Midbrain (tissue), 1 donor: ENCODE data around the gene PHF14.

ENCODE experiments used
- DNase-seq: peaks from one replicate; lab custom pipeline; 2025; lab: John Stamatoyannopoulos, UW

PHF14 gene

DNA sequence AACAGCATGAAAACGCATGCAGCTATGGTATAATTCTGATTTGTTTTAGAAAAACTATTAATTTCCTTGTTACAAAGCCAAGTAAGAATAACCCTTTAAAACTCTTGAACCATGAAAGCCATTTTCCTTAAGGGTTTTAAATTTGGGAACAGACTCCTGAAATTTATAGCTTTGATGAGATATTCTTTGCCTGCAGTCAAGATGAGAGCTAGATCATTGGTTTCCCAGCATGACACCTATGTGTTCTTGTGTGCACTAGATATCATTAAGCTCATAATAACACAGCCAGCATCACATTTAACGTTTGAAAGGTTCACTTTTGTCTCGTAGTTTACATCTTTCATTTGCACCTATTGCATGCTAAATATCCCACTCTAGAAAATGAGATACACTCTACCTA, 202.2 kb downstream of the PHF14 start:
- no peak for DNase-seq

DNA sequence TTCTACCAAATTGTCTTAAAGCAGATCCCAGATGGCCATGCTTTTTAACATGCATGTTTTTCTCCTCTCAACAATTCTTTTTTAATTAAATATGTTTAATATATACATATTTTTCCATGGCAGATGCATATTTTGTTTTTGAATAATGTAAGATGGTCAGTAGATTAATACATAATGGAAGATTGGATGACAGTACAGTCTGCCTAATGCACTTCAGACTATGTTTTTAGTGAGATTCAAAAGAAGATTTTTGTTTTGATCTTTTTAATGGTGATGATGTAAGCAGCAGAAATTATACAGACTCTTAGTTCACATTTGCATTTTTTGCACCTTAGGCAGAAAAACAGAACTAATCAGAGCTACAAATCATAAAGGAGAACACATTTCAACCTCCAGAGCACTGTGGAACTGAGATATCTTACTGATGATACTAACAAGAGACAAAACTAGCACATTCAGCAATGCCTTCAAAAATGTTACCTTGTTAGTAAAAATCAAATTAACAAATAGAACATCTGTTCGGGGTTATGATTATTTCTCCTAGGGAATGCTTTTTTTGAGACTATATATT, 203.4 kb downstream of the PHF14 start:
- no peak for DNase-seq

DNA sequence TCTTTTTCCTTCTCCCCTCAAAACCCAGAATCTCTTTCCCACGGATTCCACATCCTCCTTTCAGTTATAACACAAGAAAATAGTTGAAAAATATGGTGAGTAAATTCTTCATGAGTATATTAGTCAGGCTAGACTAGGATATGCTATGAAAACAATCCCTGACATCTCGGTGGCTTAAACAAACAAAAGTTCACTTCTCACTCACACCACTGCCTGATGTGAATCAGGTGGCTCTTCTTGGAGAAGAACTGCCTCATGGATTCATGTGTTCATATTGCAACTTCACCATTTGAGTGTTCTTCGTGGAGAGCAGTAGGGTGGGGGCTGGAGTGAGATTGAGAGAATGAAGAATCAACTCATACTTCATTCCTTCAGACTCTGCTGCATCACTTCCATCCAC, 204.1 kb downstream of the PHF14 start:
- DNase-seq: no peak

DNA sequence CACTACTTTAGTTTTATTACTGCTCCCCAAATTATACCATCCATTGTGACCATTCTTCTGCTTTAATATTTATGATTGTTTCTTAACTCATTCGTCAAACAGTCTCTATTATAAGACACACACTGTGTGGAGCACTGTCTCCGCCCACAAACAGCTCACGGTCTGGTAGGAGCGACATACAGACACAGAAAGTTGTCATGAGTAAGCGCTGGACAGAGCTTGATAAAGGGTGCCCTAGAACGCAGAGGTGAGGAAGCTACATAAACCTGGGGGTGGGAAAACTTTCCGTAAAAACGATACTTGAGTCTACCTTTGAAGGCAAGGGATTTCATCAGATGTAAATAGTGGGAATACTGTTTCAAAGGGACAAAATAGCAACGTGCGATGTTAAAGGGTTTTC, 207.9 kb downstream of the PHF14 start:
- DNase-seq: no peak

DNA sequence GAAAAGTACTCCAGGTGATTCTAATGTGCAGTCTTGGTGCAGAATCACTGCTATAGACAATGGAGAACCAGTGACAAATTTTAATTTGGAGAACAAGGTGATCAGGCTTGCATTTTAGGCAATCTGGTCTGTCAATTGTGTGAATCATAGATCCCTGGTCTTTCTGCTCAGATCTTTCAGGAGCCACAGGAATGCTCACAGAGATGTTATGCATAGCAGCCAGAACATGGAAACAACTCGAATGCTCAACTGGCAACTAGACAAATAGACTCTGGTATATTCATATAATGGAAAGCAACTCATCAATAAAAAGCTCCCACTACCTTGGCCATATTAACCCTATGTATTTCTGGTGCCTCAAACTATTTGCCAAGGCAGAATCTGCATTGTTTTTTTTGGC, 209.1 kb downstream of the PHF14 start:
- no peak for DNase-seq

DNA sequence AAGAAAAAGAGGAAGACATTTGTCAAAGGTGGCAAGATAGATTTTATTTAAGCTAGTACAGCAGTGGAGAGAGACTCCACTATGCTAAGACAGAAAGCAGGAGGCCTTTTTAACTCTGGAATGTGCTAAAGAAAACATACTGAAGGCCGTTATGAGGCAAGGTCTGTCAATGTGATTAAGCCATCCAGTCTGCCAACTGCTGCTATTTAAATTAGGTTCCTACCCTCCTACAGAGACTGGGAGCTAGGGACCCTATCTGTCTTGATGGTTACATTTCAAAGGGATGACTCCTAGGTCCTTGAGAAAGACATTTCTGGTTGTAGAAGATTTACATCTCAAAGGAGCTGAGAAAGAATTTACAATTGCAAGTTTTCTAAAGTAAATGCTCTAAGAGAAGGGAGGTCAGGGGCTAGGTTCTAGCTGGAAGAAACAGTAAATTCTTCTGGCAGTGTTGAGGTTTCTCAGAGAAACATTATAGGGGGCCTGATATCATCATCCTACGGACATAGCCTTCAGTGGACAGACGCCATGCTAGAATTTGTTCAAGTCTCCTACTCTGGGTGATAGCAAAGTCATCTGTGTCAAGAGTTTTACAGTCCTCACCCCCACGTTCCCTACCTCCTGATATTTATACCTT, 211.6 kb downstream of the PHF14 start:
- DNase-seq: no peak

DNA sequence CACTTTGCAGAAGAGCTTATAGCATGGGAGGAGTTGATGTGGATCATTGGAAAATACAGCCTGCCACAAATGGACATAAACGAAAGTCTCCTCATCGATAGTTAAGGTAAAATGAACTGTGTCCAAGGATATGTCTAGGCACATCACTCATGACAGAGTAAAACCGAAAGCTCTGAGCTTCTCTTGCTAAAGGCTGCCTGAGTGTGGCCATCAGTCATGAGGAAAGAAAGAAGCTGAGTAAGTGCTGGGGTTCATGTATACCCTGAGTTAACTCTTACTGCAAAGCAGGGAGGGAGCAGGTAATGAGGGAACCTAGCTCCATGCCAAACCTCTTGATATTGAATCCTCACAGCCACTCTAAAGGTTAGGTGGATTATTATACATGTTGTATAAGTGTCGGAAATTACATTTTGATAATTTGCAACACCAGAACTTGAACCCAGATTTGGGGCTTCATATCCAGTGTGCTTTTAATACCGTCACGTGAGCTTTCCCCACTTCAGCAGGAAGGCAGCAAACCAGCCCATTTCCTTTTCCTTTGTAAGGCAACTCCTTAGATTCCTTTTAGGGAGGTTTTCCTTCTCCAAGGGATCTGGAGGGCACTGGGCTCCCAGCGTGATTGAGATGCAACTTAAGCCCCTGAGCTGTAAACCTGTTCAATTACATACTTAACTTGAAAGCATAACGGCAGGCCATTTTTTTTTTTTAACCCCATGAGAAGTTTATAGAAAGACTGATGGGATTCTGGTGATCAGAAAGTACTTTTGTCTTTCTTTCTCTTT, 215.0 kb downstream of the PHF14 start:
- no peak for DNase-seq

DNA sequence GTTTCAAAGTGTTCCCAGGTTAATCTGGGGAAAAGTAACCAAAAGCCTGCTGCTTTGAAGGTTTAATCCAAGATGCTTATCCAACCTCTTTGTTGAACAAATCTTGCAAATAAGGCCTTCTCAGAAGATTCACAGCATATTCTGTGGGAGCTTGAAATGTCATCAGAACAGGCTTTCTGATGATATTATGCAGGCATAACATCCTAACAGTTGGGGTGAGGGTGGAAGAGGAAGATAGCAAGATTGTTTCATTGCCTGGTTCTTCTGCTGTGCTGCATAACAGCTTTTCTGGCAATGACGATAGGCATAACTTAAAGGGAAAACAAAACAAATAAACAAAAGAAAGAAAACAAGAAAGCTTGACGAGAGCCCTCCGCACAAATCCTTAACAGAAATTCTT, 217.4 kb downstream of the PHF14 start:
- DNase-seq: no peak

DNA sequence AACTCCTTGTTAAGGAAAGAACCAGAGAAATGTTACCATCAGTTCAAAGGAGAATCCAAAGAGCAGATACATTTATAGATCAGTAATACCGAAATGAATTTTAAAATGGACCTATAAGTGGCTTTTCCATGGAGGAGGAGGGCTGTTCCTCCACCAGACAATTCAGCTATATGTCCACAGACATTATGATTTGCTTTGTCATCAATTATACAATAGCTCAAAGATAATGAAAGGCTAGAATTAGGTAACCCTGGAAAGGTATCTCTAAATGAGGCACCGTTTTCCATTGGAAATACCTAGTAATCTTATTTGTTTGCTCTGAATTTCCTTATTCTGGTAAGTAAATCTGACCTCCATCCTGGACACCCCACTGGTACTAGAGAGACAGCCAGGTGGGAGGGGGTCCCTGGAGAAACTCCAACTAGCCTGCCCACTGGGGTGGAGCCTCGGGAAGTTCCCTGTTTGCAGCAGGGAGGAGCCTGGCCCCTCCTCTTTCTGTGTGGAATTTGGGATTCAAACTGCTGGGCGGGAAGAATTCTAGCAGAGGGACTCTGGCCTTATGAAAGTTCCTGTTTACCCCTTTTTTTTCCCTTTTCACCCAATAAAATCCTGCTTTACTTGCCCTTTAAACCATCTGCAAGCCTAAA, 218.0 kb downstream of the PHF14 start:
- no peak for DNase-seq

DNA sequence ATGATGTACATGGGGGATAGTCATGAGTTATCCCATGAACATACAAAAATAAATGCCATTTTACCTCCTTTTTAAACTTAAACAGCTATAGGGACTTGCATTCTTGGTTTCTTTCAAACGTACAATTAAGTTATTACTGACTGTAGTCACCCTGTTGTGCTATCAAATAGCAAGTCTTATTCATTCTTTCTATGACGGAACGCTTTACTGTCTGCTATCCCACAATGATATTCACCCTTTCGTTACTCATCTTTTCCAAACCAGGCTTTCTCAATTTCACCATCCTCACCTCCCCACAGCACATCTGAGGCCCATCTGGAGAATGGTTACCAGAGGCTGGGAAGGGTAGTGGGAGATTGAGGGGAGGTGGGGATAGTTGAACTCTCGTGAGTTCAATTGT, 218.8 kb downstream of the PHF14 start:
- no peak for DNase-seq

DNA sequence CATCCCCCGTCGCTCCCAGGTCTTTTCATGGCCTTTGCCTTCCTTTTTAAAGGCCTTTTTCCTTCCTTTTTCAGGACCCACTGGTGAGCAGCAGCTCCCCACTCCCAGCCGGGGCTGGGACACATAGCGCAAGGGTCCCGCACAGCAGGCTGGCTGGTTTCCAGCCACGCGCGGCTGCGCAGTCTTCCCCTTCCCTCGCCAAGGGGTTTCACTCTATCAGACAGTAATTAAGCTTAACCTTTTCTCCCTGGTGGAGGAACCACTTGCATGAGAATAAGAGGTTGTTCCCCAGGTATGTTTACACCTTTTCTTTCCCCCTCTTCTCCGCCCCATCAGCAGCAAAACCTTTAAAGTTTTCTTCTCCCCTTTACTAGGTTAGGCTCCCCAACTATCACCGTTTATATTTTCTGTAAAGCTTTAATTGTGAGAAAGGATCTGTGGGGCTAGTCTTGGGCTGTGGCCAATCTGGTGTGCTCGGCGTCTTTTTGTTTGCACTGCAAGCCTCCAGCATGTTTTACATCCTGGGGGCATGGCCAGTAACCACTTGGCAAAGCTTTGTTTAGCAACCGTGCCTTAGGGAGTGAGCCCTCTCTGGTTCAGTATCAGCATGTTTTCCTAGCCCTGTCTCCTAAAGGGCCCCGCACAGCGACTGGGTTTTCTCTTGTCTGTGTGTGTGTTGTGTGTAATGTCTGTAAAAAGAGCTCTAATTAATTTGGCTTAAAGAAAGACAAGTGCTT, 219.6 kb downstream of the PHF14 start:
- no peak for DNase-seq

DNA sequence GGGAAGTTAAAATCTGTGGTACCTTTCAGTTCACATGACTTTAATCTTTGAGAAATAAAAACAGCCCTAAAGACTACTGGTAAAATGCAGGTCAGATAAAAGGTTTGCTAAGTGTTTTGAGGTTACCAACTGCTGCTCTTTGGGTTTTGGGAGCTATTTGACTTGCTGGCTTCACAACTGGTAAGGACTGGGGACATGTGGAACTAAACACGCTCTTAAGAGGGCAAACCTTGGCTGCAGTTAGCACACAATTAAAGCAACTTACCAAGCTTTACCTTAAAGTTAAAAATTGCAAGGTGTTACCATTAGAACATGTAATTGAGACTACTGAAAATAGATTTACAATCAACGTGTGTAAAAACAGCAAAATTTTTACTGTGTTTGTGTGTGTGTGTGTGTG, 220.2 kb downstream of the PHF14 start:
- DNase-seq: no peak

DNA sequence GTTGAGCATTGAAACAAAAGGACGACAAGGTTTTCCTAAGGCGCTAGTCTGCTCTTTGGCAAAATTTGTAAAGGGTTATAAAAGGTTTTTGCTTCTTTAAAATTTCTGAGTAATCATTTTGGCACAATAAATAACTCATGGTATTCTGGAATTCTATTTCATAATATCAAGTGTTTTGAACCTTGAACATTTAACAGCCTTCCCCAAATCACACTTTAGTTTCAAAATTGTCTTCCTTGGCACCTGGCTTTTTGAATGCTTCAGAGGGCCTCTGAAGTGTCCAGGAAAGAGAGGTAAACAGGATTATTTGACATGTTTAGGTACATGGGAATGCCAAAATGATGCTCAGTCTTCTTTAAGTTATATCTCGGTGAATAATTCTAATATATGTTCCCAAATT, 220.8 kb downstream of the PHF14 start:
- DNase-seq: no peak

DNA sequence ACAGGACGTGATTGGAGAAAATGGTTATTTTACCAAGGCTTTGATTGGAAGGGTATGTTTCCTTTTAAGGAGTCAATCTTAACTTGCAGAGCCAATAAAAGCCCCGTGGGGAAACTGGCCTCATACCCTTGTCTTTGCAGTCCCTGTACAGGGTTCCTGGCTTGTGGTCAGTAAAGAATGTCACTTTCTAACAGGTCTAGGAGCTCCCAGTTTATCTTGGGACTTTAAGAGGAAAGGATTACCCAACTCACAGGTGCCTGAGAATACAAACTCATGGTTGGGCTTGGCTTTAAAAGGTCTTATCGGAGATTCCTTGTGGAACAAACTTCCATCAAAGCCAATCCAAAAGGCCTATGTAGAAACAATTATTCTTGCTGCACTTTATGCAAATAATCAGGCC, 221.8 kb downstream of the PHF14 start:
- no peak for DNase-seq

DNA sequence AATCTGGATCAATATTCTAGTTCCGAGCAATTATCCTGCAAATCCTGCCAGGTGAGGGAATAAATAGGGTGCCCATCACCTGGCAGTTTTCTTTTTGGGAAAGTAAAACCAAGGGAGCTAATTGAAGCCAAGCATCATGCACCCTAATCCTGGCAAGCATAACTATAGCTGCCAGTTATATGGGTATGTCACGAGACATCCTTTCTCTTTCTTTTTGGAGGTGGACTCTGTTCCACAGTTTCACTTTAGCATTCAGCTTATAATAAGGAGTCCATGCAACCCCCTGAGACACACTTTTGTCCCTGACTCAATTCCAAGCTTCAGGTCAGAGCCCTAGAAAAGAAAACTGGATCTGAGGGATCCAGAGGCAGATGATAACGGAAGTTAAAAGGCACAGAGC, 222.5 kb downstream of the PHF14 start:
- DNase-seq: no peak

DNA sequence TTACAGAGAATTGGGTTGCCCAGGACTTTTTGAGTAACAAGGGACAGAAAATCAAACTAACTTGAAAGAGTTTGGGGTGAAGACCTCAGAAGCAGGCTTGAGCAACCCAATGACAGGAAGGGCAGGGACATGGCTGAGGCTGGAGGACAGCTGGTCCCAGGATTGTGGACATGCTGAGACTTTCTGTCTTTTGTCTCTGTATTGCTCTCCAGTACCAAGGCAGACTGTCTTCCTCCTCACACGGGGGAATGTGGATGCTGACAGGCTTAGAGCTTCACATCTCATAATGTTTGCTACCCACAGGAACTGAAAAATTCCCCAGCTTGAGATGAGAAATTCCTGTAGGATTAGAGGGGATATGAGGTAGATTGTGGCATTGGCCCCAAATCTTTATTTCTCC, 229.6 kb downstream of the PHF14 start:
- DNase-seq: no peak

DNA sequence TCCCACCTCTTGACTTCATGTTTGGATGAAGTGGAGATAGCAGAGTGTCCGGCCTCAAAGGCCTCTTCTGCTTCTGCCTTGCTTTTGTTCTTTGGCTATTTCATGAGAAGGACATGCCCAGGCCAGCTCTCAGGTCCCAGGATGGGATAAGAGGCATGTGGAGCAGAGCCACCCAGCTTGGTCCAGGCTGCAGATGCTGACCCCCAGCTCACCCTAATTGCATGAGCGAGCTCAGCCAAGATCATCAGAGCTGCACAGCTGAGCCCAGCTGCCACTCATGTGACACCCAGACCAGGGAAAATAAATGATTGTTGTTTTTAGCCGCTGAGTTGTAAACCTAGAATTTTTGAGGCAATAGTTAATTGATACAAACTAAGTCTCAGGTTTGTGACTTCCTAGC, 230.0 kb downstream of the PHF14 start:
- DNase-seq: no peak

DNA sequence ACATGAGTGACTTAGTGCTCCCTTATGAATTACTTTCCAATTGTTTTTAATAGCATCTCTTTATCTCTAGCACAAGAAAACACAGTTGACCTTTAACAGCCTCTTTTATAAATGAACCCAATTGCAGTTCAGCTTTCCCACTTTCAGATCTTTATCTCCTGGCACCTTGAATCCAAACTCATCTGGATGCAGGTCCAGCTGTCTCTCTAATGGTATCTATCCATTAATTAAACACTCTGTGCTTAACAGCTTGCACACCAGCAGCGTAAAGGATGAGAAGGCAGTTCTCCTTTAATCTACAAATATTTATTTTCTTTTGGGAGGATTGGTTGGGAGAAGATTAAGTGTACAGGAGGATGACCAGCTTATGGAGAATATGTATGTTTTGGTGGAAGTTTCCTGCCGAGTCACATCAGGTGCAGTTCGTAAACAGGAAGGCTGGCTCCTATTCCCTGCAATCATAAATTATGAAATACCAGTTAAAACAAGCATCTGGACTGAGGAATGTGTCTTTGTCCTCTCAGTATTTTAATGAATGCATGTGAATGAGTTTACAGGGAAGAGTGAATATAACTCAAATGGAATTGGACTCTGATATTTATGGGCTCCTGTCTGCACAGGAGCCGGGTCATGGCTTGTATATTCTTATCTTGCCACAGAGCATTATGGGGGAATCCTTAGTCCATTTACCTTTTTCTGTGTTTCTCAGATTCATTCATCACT, 232.7 kb downstream of the PHF14 start:
- DNase-seq: no peak

DNA sequence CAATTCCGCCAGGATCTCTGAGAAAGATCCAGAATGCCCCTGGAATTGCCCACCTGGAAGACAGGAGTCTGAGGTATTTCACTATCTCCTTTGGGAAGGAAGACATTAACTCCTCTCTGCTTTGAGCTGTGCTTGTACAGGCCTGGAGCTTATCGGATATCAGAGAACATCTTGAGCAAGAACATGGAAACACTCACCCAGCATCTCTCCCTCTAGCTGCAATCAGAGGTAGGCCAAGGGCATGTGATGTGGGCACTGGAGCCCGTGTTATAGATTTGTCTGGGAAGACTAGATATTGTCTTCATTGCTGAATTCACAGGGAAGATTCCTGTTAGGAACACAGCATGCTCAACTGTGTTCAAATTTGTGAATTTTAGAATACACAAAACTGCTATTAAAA, 233.9 kb downstream of the PHF14 start:
- no peak for DNase-seq

DNA sequence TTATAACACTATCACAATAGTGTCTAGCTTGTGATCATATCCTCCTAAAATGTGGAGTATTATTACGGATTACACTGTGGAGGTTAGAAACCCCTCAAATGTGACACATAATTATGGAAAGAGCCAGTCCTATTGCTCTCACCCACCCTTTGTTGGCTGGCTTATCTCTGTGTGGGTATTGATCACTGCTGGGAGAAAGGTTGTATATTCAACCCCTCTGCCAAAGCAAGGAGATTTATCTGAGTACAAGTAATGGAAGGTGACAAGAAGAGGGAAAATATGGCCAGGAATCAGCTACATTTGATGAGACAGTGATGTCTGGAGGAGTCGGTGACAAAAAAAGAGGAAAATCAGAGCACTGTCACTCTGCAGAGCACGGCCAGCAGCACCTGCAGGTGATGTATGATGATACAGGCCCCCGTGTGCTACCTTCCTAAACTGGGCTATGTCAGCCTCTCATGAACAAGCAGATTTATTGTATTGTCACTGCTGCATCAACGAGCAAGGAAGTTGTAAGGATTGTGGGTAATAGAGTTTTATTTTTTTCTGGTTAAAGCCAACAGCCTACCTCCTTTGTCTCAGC, 235.3 kb downstream of the PHF14 start:
- DNase-seq: no peak

DNA sequence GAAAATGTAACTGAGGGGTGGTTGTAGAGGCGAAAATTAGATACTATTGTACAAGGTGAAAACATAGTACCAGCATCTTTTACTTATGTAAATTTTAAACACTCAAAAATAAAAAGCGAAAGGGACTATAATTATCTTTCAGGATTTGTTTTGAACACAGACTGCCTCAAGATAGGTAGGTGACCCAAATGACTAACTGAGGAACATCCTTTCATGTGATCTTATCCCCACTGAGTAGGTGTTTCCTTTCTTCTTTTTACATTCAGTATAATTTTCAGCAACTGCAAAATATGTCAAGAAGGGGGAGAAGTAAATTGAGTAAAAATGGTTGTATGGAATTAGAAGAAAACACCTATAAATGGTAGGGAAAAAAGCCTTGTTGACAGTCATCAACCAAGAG, 236.7 kb downstream of the PHF14 start:
- DNase-seq: no peak
